K562 (cell line): ENCODE measurements around the gene NEB. TPM values are rescaled to one million over a fixed set of nuclear protein-coding genes. Genes with fewer than 3 reads are reported as not detected.

Experiments
- BMI1 ChIP-seq: fragments of 150-350 bp; IDR thresholded peaks from 2 replicates; pipeline ENCODE4 v1.6.1; 2014; ENCODE audit warnings: low read length
- C11orf30 ChIP-seq: fragments of 450-650 bp; IDR thresholded peaks from 2 replicates; pipeline ENCODE4 v1.6.1; 2016; ENCODE audit warnings: low read depth, mild to moderate bottlenecking
- DPF2 ChIP-seq: fragments of 450-650 bp; IDR thresholded peaks from 2 replicates; pipeline ENCODE4 v1.6.1; 2016
- FUS ChIP-seq: fragments of 200-400 bp; formaldehyde crosslinking; optimal IDR thresholded peaks from 2 replicates; pipeline ENCODE3; 2017; ENCODE audit warnings: low read depth, low read length
- GTF2E2 ChIP-seq: fragments of 200-800 bp; sonication (Bioruptor generic); IDR thresholded peaks from 2 replicates; pipeline ENCODE4 v1.6.1; 2016; ENCODE audit warnings: missing genetic modification characterization, missing compliant biosample characterization
- HDAC3 ChIP-seq: fragments of 450-650 bp; IDR thresholded peaks from 2 replicates; pipeline ENCODE4 v1.6.1; 2018; ENCODE audit warnings: borderline replicate concordance, mild to moderate bottlenecking, moderate library complexity; ENCODE audit not compliant: partially characterized antibody
- HNRNPUL1 ChIP-seq: fragments of 200-400 bp; formaldehyde crosslinking; IDR thresholded peaks from 2 replicates; pipeline ENCODE4 v1.6.1; 2017; ENCODE audit warnings: low read length
- MEF2D ChIP-seq: conservative IDR thresholded peaks from 2 replicates; pipeline ENCODE4 v1.6.1; 2016; ENCODE audit warnings: low read depth, missing genetic modification characterization, missing compliant biosample characterization
- TARDBP ChIP-seq: fragments of 450-650 bp; IDR thresholded peaks from 2 replicates; pipeline ENCODE4 v1.6.1; 2016
- ZNF274 ChIP-seq: IDR thresholded peaks from 2 replicates; pipeline ENCODE4 v1.6.1; 2011; ENCODE audit warnings: low read depth, mild to moderate bottlenecking, low read length, moderate library complexity, borderline replicate concordance
- polyA plus RNA-seq, 8 experiments: library from polyadenylated mRNA; depleted of rRNA in 4 of 8; stranded (reverse) in 5 of 8; unstranded in 3 of 8; fragments of >200 nt; fragmentation: Nextera tagmentation in 2 of 8; fragmentation: Illumina TruSeq in 1 of 8; extraction: Ambion mirVana in 2 of 8; extraction: Trizol in 1 of 8; gene quantifications; 2 replicates each; pipeline versions ENCODE4 v1.2.1 to v1.2.3, GENCODE V29; 2011 to 2014; ENCODE audit warnings: inconsistent platforms in 1 of 8, missing spikeins in 1 of 8
- total RNA-seq, 7 experiments: library from RNA; depleted of rRNA in 6 of 7; stranded (reverse); fragments of >200 nt in 6 of 7; fragmentation: Illumina TruSeq in 2 of 7; extraction: Trizol in 2 of 7; gene quantifications; 2 replicates each; pipeline versions ENCODE4 v1.2.1 to v1.2.3, GENCODE V29; 2011 to 2021; ENCODE audit warnings: low replicate concordance in 1 of 7
- TF ChIP-seq, protein P1 (sequence below): fragments of 250-450 bp; sonication (Bioruptor Pico); IDR thresholded peaks from 2 replicates; pipeline ENCODE4 v1.8.0; 2021; ENCODE audit warnings: mild to moderate bottlenecking, moderate library complexity
- TF ChIP-seq, protein P2 (sequence below): IDR thresholded peaks from 2 replicates; pipeline ENCODE4 v1.6.1; 2011; ENCODE audit warnings: borderline replicate concordance, low read depth, mild to moderate bottlenecking, moderate library complexity, low read length; ENCODE audit not compliant: insufficient read depth, poor library complexity, severe bottlenecking
- TF ChIP-seq, protein P3 (sequence below): fragments of 450-650 bp; formaldehyde crosslinking; IDR thresholded peaks from 2 replicates; pipeline ENCODE4 v1.4.0; 2022; ENCODE audit warnings: mild to moderate bottlenecking, moderate library complexity
- TF ChIP-seq, protein P4 (sequence below), 2 experiments: fragments of 450-650 bp; formaldehyde crosslinking in 1 of 2; IDR thresholded peaks; 2 replicates each; pipeline versions ENCODE4 v1.4.0 to v1.6.1; 2014 to 2020; ENCODE audit warnings: mild to moderate bottlenecking in 2 of 2, borderline replicate concordance in 1 of 2, low read depth in 1 of 2
- TF ChIP-seq, protein P5 (sequence below): sonication (generic); formaldehyde crosslinking; IDR thresholded peaks from 2 replicates; pipeline ENCODE4 v1.8.0; 2022; ENCODE audit warnings: mild to moderate bottlenecking, low read depth, missing genetic modification reagents

The NEB gene
- total and polyA plus RNA-seq, 9 of the 15 experiments (the other 6 are each of a cell fraction or from before 2014, with no cell fraction given), result 1.7 to 3.8 (median 2.9) TPM

DNA sequence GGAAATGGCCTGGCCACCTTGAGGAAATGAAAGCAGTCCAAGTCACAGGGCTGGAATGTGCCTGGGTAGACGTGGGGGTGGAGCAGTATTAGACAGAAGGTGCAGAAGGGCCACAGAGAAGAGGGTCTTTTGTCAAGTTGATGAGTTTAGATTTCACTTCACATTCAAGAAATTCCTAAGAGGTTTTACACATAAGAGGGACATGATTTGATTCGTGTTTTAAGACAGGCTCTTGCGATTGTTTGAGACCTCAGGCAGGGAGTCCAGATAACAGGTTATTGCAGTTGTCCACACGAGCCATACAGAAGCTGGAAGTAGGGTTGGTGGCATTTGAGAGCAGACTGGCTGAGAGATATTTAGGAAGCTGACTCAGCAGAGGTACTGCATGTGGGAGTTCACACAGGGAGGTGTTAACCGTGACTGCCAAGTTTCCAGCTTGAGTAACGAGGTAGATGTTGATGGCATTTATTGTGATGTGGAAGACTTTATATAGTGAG lies 64.6 kb downstream of the NEB start (continued):
- TF ChIP-seq HDAC3 (no peak), HNRNPUL1 (no peak), TARDBP (no peak), ZNF274 (no peak), FUS (no peak), DPF2 (peak; percentile 80), C11orf30 (peak; percentile 99), BMI1 (no peak), GTF2E2 (tag) (no peak), MEF2D (tag) (no peak)
- TF ChIP-seq, protein P1, sequence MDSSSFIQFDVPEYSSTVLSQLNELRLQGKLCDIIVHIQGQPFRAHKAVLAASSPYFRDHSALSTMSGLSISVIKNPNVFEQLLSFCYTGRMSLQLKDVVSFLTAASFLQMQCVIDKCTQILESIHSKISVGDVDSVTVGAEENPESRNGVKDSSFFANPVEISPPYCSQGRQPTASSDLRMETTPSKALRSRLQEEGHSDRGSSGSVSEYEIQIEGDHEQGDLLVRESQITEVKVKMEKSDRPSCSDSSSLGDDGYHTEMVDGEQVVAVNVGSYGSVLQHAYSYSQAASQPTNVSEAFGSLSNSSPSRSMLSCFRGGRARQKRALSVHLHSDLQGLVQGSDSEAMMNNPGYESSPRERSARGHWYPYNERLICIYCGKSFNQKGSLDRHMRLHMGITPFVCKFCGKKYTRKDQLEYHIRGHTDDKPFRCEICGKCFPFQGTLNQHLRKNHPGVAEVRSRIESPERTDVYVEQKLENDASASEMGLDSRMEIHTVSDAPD (CRISPR knock-in tag), result no peak
- TF ChIP-seq, protein P2, sequence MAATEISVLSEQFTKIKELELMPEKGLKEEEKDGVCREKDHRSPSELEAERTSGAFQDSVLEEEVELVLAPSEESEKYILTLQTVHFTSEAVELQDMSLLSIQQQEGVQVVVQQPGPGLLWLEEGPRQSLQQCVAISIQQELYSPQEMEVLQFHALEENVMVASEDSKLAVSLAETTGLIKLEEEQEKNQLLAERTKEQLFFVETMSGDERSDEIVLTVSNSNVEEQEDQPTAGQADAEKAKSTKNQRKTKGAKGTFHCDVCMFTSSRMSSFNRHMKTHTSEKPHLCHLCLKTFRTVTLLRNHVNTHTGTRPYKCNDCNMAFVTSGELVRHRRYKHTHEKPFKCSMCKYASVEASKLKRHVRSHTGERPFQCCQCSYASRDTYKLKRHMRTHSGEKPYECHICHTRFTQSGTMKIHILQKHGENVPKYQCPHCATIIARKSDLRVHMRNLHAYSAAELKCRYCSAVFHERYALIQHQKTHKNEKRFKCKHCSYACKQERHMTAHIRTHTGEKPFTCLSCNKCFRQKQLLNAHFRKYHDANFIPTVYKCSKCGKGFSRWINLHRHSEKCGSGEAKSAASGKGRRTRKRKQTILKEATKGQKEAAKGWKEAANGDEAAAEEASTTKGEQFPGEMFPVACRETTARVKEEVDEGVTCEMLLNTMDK, result no peak
- TF ChIP-seq, protein P3, sequence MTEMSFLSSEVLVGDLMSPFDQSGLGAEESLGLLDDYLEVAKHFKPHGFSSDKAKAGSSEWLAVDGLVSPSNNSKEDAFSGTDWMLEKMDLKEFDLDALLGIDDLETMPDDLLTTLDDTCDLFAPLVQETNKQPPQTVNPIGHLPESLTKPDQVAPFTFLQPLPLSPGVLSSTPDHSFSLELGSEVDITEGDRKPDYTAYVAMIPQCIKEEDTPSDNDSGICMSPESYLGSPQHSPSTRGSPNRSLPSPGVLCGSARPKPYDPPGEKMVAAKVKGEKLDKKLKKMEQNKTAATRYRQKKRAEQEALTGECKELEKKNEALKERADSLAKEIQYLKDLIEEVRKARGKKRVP (CRISPR knock-in tag), result no peak
- TF ChIP-seq, protein P4, sequence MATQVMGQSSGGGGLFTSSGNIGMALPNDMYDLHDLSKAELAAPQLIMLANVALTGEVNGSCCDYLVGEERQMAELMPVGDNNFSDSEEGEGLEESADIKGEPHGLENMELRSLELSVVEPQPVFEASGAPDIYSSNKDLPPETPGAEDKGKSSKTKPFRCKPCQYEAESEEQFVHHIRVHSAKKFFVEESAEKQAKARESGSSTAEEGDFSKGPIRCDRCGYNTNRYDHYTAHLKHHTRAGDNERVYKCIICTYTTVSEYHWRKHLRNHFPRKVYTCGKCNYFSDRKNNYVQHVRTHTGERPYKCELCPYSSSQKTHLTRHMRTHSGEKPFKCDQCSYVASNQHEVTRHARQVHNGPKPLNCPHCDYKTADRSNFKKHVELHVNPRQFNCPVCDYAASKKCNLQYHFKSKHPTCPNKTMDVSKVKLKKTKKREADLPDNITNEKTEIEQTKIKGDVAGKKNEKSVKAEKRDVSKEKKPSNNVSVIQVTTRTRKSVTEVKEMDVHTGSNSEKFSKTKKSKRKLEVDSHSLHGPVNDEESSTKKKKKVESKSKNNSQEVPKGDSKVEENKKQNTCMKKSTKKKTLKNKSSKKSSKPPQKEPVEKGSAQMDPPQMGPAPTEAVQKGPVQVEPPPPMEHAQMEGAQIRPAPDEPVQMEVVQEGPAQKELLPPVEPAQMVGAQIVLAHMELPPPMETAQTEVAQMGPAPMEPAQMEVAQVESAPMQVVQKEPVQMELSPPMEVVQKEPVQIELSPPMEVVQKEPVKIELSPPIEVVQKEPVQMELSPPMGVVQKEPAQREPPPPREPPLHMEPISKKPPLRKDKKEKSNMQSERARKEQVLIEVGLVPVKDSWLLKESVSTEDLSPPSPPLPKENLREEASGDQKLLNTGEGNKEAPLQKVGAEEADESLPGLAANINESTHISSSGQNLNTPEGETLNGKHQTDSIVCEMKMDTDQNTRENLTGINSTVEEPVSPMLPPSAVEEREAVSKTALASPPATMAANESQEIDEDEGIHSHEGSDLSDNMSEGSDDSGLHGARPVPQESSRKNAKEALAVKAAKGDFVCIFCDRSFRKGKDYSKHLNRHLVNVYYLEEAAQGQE (IDR thresholded peaks at IDR 0.05; ENCODE audit: borderline replicate concordance), result no peak
- TF ChIP-seq, protein P4 (CRISPR knock-in tag; IDR thresholded peaks at IDR 0.05; ENCODE audit: low read depth), result no peak
- TF ChIP-seq, protein P5, sequence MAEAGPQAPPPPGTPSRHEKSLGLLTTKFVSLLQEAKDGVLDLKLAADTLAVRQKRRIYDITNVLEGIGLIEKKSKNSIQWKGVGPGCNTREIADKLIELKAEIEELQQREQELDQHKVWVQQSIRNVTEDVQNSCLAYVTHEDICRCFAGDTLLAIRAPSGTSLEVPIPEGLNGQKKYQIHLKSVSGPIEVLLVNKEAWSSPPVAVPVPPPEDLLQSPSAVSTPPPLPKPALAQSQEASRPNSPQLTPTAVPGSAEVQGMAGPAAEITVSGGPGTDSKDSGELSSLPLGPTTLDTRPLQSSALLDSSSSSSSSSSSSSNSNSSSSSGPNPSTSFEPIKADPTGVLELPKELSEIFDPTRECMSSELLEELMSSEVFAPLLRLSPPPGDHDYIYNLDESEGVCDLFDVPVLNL, result no peak
